Measurements from ENCODE around the gene DHRS7C.

GRCh38 chr17:9728005-9728404, 63.4 kb downstream of the DHRS7C start:
- TF ChIP-seq CTCF (optimal IDR thresholded peaks at IDR 0.05 in 1 of 3, IDR thresholded peaks at IDR 0.05 in 1 of 3, conservative IDR thresholded peaks at IDR 0.05 in 1 of 3; ENCODE audit: extremely low read depth in 1 of 3, insufficient read depth in 2 of 3, low read length in 3 of 3): no peak
- no peak for TF ChIP-seq EZH2 (IDR thresholded peaks at IDR 0.05; ENCODE audit: low read length)
